KMS-11 (cell line): ENCODE data around the gene SHC3.

Experiments
- H2AFZ ChIP-seq: fragments of 200-600 bp; sonication (generic); 2 replicates; pipeline ENCODE4 v1.6.1; 2016; ENCODE audit warnings: antibody characterized with exemption, mixed run types, low read depth
- H3K27ac ChIP-seq: fragments of 200-600 bp; sonication (generic); 2 replicates; pipeline ENCODE4 v1.6.1; 2016; ENCODE audit warnings: mild to moderate bottlenecking, mixed run types
- H3K27me3 ChIP-seq: fragments of 200-600 bp; sonication (generic); 2 replicates; pipeline ENCODE4 v1.6.1; 2017; ENCODE audit warnings: mild to moderate bottlenecking, low read depth, mixed run types, moderate library complexity; ENCODE audit not compliant: insufficient read depth
- H3K36me3 ChIP-seq: fragments of 200-600 bp; sonication (generic); 2 replicates; pipeline ENCODE4 v1.6.1; 2017; ENCODE audit warnings: mild to moderate bottlenecking, mixed run types; ENCODE audit not compliant: insufficient read depth
- H3K4me1 ChIP-seq: fragments of 200-600 bp; sonication (generic); 2 replicates; pipeline ENCODE4 v1.6.1; 2016; ENCODE audit warnings: mild to moderate bottlenecking, low read depth, mixed run types; ENCODE audit not compliant: poor library complexity, severe bottlenecking
- H3K4me2 ChIP-seq: fragments of 200-600 bp; sonication (generic); 2 replicates; pipeline ENCODE4 v1.7.0; 2016; ENCODE audit warnings: mild to moderate bottlenecking, mixed run types
- H3K4me3 ChIP-seq: fragments of 200-600 bp; sonication (generic); IDR thresholded peaks from 2 replicates; pipeline ENCODE4 v1.6.1; 2017; ENCODE audit warnings: low read depth, low read length, mixed read lengths; ENCODE audit not compliant: insufficient read depth
- H3K79me2 ChIP-seq: fragments of 200-600 bp; sonication (generic); 2 replicates; pipeline ENCODE4 v1.6.1; 2016; ENCODE audit warnings: low read depth, mixed run types; ENCODE audit not compliant: insufficient read depth
- H3K9ac ChIP-seq: fragments of 200-600 bp; sonication (generic); 2 replicates; pipeline ENCODE4 v1.6.1; 2016; ENCODE audit warnings: mild to moderate bottlenecking, mixed run types
- H4K20me1 ChIP-seq: fragments of 200-600 bp; sonication (generic); 2 replicates; pipeline ENCODE4 v1.6.1; 2016; ENCODE audit warnings: mild to moderate bottlenecking, mixed run types; ENCODE audit not compliant: insufficient read depth
- TF ChIP-seq, protein P1 (sequence below): fragments of 200-600 bp; sonication (generic); conservative IDR thresholded peaks from 2 replicates; pipeline ENCODE4 v1.6.1; 2017; ENCODE audit warnings: low read depth, mild to moderate bottlenecking, antibody characterized with exemption, low read length, moderate library complexity, mixed read lengths

Gene SHC3

DNA sequence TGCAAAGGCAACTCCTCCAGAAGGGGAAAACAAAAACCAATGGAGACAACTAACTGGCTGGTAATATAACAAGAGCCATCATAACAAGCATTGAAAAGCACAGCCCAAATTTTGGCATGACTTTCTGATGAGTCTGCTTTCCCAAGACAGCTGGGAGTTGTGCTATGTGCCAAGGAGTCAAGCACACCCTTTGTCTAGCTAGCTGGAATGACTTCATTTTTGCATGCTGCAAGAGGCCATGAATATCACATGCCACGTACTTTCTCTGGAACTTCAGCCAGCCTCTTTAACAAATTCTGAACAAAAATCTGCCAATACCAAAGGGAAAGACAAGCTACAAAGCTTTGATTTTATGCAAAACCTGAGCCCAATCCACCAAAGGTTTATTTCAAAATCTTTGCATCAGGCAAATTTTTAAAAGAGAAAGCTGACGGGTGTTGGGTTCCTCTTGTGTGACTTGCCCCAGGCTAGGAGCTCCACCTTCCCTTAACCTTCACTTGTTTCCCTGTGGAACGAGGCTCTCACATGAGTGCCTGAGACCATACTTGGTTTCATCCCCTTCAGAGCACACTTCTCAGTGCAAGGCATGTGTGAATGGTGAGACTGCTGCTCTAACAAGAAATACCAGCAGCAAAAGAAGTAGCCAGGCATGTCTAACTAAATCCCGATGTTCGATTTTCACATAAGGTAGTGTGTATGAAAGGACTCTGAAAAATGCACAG is 140.1 kb downstream of the SHC3 start:
- Histone ChIP-seq H4K20me1 (no peaks in the 10 kb centered on the region), H3K79me2 (no peaks in the 10 kb centered on the region), H3K4me1 (no peaks in the 10 kb centered on the region), H3K4me2 (no peak overlapping the region), H3K27me3 (no peaks in the 10 kb centered on the region), H3K9ac (no peak overlapping the region), H3K36me3 (no peaks in the 10 kb centered on the region), H3K4me3 (no peak overlapping the region), H3K27ac (no peak overlapping the region), H2AFZ (no peak overlapping the region)
- TF ChIP-seq, protein P1, sequence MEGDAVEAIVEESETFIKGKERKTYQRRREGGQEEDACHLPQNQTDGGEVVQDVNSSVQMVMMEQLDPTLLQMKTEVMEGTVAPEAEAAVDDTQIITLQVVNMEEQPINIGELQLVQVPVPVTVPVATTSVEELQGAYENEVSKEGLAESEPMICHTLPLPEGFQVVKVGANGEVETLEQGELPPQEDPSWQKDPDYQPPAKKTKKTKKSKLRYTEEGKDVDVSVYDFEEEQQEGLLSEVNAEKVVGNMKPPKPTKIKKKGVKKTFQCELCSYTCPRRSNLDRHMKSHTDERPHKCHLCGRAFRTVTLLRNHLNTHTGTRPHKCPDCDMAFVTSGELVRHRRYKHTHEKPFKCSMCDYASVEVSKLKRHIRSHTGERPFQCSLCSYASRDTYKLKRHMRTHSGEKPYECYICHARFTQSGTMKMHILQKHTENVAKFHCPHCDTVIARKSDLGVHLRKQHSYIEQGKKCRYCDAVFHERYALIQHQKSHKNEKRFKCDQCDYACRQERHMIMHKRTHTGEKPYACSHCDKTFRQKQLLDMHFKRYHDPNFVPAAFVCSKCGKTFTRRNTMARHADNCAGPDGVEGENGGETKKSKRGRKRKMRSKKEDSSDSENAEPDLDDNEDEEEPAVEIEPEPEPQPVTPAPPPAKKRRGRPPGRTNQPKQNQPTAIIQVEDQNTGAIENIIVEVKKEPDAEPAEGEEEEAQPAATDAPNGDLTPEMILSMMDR: no peak

- no peaks in the 10 kb centered on the region for H3K27me3 ChIP-seq
- H2AFZ ChIP-seq: no peak overlapping the region
- H3K27ac ChIP-seq: no peak overlapping the region
- TF ChIP-seq, protein P1: no peak
- H3K36me3 ChIP-seq: no peaks in the 10 kb centered on the region
- H3K4me3 ChIP-seq: no peak overlapping the region
- no peaks in the 10 kb centered on the region for H3K4me1 ChIP-seq
- H4K20me1 ChIP-seq: no peaks in the 10 kb centered on the region
- H3K4me2 ChIP-seq: no peak overlapping the region
- no peak overlapping the region for H3K9ac ChIP-seq
- no peaks in the 10 kb centered on the region for H3K79me2 ChIP-seq
These were observed 140.7 kb downstream of the SHC3 start for GRCh38 chr9:89037891-89038290.

- Histone ChIP-seq H3K4me1 (no peaks in the 10 kb centered on the region), H3K9ac (no peak overlapping the region), H3K79me2 (no peaks in the 10 kb centered on the region), H3K27ac (no peak overlapping the region), H4K20me1 (no peaks in the 10 kb centered on the region), H2AFZ (no peak overlapping the region), H3K4me3 (no peak overlapping the region), H3K36me3 (no peaks in the 10 kb centered on the region), H3K4me2 (no peak overlapping the region), H3K27me3 (no peaks in the 10 kb centered on the region)
- TF ChIP-seq, protein P1: no peak
These were observed 141.3 kb downstream of the SHC3 start for GRCh38 chr9:89037346-89037745.

- TF ChIP-seq, protein P1: no peak
- Histone ChIP-seq H3K9ac (no peak overlapping the region), H3K4me3 (no peak overlapping the region), H3K79me2 (no peaks in the 10 kb centered on the region), H4K20me1 (no peaks in the 10 kb centered on the region), H3K27me3 (no peaks in the 10 kb centered on the region), H3K27ac (no peak overlapping the region), H3K36me3 (no peaks in the 10 kb centered on the region), H3K4me2 (no peak overlapping the region), H2AFZ (no peak overlapping the region), H3K4me1 (no peaks in the 10 kb centered on the region)
These were observed 141.7 kb downstream of the SHC3 start for GRCh38 chr9:89036891-89037290.
